Muscle layer of colon (tissue), 2 donors: ENCODE measurements around the gene PPARGC1A.

Experiments
- H3K27ac ChIP-seq: one replicate; pipeline ENCODE4 v1.7.0; 2013; ENCODE audit warnings: low read depth, mild to moderate bottlenecking, low read length, moderate library complexity
- H3K27me3 ChIP-seq, 2 donors: one replicate each; pipeline ENCODE4 v1.7.0; 2013; ENCODE audit warnings: low read length in 2 of 2, mild to moderate bottlenecking in 2 of 2; ENCODE audit not compliant: insufficient read depth in 2 of 2, control insufficient read depth in 1 of 2
- H3K36me3 ChIP-seq: one replicate; pipeline ENCODE4 v1.7.0; 2013; ENCODE audit warnings: mild to moderate bottlenecking, low read length; ENCODE audit not compliant: insufficient read depth
- H3K4me1 ChIP-seq: one replicate; pipeline ENCODE4 v1.7.0; 2013; ENCODE audit warnings: mild to moderate bottlenecking, low read length; ENCODE audit not compliant: insufficient read depth
- H3K4me3 ChIP-seq, 2 donors: one replicate each; pipeline ENCODE4 v1.7.0; 2013; ENCODE audit warnings: low read length in 2 of 2, low read depth in 1 of 2, mild to moderate bottlenecking in 1 of 2, moderate library complexity in 1 of 2
- H3K9ac ChIP-seq: one replicate; pipeline ENCODE4 v1.7.0; 2013; ENCODE audit warnings: low read length
- H3K9me3 ChIP-seq: one replicate; pipeline ENCODE4 v1.7.0; 2013; ENCODE audit warnings: mild to moderate bottlenecking, low read length
- donor health status: abdominal sarcoma.
- donor health status: Adenocarcinoma of cecum.

Gene PPARGC1A

DNA sequence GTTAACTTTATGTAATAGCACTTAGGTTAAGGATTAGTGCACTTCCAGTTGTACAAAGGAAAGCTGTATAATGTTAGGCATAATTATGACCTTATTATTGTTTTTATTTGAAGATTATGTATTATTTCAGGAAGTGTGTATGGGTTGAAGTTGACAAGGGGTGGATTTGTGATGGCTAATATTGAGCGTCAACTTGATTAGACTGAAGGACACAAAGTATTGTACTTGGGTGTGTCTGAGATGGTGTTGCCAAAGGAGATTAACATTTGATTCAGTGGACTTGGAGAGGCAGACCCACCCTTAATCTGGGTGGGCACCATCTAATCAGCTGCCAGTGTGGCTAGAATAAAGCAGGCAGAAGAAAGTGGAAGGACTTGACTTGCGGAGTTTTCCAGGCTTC lies 127.3 kb downstream of the PPARGC1A start:
- Histone ChIP-seq H3K9ac (no peak overlapping the region), H3K27ac (no peak overlapping the region), H3K36me3 (no peaks in the 10 kb centered on the region), H3K4me1 (no peaks in the 10 kb centered on the region), H3K27me3 (no peaks in the 10 kb centered on the region), H3K9me3 (no peaks in the 10 kb centered on the region), H3K4me3 (no peak overlapping the region)

DNA sequence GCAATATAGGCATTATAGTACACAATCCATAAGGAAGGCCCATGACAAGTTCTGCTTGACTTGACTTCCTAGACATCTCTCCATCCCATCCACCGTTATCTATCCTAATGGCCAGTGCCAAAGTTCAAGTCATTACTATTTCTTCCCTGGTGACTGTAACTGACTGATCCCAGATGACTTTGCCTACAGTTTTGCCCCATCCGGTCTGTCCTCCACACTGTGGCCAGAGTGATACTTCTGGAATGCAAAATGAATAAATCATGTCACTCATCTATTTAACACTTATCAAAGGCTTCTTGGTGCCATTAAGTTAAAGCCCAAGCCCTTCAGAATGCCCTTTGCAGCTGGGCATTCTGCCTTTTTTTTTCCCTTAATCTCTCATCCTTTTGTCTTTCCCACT lies 130.8 kb downstream of the PPARGC1A start:
- no peaks in the 10 kb centered on the region for H3K4me1 ChIP-seq
- no peak overlapping the region for H3K9ac ChIP-seq
- H3K27ac ChIP-seq, result no peak overlapping the region
- no peak overlapping the region for H3K4me3 ChIP-seq
- no peaks in the 10 kb centered on the region for H3K27me3 ChIP-seq
- no peaks in the 10 kb centered on the region for H3K36me3 ChIP-seq
- no peaks in the 10 kb centered on the region for H3K9me3 ChIP-seq

DNA sequence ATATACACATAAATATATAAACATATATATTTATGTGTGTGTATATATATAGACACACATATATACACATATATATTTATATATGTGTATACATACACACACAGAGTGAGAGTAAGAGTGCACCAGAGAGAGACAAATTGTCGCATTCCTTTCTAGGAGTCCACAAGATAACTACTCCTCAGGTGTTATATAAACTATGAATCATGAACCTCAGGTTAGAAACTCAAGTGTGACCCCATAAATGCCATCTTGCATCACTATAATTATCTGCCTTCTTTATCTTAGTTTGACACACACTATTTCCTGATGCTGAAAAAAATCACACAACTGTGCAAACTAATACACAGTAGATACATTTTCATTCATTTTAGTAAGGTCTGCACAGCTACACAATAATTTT lies 135.2 kb downstream of the PPARGC1A start:
- no peak overlapping the region for H3K9ac ChIP-seq
- H3K27me3 ChIP-seq, result no peaks in the 10 kb centered on the region
- H3K4me3 ChIP-seq, result no peak overlapping the region
- H3K9me3 ChIP-seq, result no peaks in the 10 kb centered on the region
- H3K36me3 ChIP-seq, result no peaks in the 10 kb centered on the region
- H3K4me1 ChIP-seq, result no peaks in the 10 kb centered on the region
- H3K27ac ChIP-seq, result no peak overlapping the region

DNA sequence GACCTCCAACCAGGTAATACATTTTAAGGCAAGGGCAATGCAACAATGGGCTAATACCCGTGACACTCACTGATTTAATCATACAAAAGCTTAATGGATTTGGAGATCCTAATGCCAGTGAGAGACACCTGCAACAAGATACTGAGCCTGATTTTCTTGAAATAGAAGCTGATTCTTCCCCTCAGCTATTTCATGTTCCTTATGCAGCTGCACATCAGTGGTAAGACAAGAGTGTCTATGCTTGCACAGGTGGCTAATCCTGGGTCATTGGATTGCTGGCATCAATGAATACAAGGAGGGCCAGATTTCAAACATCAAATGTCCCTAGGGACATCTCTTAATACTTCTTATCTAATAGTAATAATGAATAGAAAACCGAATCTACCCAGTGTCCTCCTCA lies 139.7 kb downstream of the PPARGC1A start:
- Histone ChIP-seq H3K4me1 (no peaks in the 10 kb centered on the region), H3K9ac (no peak overlapping the region), H3K9me3 (no peaks in the 10 kb centered on the region), H3K27me3 (no peaks in the 10 kb centered on the region), H3K36me3 (no peaks in the 10 kb centered on the region), H3K4me3 (no peak overlapping the region), H3K27ac (no peak overlapping the region)

DNA sequence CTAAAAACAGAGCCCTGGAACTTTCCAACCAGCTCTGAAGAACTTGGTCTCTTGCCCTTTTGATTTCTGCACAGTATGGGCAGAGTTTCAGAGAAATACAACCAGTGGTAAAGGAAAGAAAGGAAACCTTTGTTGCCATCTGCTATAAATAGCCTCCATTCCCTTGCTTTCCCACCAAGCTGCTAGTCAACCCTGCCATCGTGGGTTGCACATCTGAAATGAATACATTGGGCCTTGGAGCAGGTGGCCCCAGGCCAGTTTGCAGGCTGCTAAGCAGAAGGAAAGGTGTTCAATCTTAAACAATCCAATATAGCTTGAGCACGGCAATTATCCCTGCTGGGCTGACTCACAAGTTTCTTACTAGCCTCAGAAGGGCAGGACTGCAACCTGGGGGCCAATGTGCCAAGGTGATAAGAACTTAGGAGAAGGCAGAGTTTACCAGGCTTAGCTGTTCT lies 142.5 kb downstream of the PPARGC1A start:
- Histone ChIP-seq H3K27me3 (no peaks in the 10 kb centered on the region), H3K36me3 (no peaks in the 10 kb centered on the region), H3K4me3 (no peak overlapping the region), H3K4me1 (no peaks in the 10 kb centered on the region), H3K27ac (no peak overlapping the region), H3K9me3 (no peaks in the 10 kb centered on the region), H3K9ac (no peak overlapping the region)

DNA sequence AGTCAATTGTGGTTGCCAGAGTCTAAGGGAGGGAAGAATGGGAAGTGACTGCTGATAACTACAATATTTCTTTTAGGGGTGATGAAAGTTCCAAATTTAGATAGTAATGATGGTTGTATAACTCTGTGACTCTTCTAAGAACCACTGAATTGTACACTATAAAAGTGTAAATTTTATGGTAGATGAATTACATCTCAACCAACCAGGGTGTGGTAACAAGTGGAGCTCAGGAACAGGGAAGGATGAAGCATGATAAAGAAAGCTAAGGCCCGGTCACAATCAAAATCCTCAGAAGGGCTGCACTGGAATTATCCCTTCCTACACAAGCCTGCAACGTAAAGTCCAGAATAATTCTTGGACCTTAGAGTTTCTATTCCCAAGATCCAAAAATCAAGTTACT lies 143.2 kb downstream of the PPARGC1A start:
- no peaks in the 10 kb centered on the region for H3K27me3 ChIP-seq
- no peaks in the 10 kb centered on the region for H3K9me3 ChIP-seq
- H3K4me3 ChIP-seq, result no peak overlapping the region
- no peaks in the 10 kb centered on the region for H3K4me1 ChIP-seq
- no peak overlapping the region for H3K27ac ChIP-seq
- H3K36me3 ChIP-seq, result no peaks in the 10 kb centered on the region
- no peak overlapping the region for H3K9ac ChIP-seq

DNA sequence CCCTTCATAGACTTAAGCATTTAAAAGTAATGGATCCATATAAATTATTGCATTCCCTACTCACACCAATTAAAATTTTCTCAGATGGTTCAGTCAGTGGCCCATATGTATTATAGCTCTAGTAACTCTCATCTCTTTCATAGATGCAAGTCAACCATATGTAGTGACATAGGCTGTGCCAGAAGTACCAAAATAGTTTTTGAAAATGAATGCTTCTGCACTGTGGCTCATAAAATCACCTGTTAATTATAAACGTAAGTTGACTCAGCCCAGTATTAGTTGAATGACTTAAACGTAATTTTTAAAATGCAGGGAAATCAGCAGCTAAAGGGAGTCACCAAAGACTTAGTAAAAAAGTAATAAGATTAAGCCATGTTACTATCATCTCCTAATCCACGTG lies 143.8 kb downstream of the PPARGC1A start:
- H3K9me3 ChIP-seq, result no peaks in the 10 kb centered on the region
- no peak overlapping the region for H3K9ac ChIP-seq
- no peaks in the 10 kb centered on the region for H3K4me1 ChIP-seq
- no peak overlapping the region for H3K4me3 ChIP-seq
- no peaks in the 10 kb centered on the region for H3K27me3 ChIP-seq
- no peak overlapping the region for H3K27ac ChIP-seq
- no peaks in the 10 kb centered on the region for H3K36me3 ChIP-seq

DNA sequence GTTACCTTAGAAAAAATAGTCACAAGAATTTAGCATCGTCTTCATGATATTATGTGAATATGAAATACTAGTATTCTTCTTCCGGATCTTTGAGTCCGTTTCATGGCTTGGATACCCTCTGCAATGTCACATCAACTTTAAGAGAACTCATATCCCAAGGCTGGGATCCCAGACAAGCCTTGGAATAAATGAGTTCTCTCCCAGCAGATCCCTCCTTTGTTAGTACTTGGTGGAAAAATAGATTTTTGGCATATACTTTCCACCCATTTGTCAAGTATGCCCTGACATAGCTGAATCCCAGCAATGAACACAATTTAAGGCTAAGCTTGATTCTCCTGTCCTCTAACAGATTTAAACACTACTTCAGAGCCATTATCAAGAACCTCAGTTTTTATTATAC lies 144.5 kb downstream of the PPARGC1A start:
- Histone ChIP-seq H3K27me3 (no peaks in the 10 kb centered on the region), H3K4me3 (no peak overlapping the region), H3K4me1 (no peaks in the 10 kb centered on the region), H3K9ac (no peak overlapping the region), H3K36me3 (no peaks in the 10 kb centered on the region), H3K27ac (no peak overlapping the region), H3K9me3 (no peaks in the 10 kb centered on the region)
